ENCODE data around the gene FOXM1.

Gene FOXM1

DNA sequence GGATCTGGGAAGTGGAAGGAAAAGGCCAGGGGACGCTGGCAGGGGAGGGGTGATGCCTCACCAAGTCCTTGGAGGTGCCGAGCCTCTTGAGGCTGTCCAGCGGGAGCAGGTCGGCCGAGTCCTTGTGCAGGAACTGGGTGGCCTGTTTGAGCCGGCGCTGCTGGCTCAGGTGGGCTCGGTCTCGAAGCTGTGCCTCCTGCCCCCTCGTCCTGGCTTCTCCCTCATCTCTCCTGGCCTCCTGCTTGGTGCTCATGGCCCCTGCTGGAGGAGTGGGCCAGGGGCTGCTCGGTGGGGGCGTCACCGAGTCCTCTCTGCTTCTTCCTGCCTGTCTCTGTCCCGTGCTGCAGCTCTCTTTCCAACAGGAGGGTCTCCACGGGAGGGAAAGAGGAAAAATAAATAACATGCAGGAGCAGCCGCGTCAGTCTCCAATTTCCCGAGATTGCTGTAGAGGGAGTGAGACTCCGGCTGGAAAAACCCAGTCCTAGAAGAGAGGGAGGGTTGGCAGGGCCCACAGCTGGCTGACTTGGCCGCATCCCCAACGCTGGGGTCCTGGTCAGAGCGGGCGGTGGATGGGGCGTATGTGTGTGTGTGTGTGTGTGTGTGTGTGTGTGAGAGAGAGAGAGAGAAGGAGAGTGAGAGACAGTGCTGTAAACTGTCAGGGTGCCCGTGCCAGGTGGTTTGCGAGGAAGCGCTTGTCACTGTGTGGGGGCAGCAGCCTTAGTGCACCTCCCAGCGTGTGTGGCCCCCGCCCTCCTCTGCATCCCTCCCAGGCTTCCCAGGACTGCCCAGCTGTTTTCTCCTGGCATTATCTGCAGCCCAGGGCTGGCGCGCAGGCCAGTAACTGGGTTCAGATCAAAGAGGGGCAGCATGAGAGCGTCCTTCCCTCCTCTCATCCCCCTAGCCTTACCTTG, 42.1 kb downstream of the FOXM1 start, which contains the start of gene NRIP2:
Gene NRIP2 (minus strand): TSS at position 455 of the 911 bp plus-strand sequence. CDS start 52 bp downstream, at position 403.
- DNase-seq, result no peak

DNA sequence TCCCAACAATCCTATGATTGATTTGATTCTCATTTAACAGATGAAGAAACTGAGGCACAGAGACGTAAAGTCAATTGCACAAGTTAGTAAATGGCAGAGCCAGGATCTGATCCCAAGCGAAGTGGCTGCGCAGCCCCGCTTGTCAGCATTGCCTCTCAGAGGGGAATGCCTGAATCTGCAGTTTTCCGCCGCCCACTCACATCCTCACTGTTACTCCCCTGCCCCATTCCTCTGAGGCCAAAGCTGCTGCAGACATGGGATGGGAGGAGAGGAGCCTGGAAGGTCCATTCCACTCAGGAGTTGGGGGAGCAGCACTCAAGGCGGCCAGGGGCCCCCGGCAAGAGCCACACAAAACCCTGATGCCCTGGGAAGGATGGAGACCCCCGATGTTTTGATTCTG, 43.2 kb downstream of the FOXM1 start:
- DNase-seq, result no peak

DNA sequence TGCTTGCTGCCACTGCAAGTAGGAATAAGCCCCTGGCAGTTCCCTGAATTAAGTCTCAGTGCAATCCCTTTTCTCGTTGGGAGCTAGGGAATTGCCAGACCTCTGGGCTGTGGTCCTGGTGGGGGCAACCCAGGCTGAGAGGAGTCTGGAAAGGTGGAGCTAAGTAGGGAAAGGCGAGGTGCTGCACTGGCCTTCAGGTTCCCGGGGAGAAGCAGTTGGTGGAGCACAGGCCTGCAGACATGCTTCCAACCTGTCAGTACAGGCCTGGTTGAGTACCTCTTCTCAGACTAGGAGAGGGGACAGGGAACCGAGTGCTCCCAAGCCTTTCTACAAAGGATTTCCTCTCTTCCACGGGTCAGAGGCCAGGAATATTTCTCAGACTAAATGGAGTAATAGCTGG, 43.6 kb downstream of the FOXM1 start:
- DNase-seq, result no peak

DNA sequence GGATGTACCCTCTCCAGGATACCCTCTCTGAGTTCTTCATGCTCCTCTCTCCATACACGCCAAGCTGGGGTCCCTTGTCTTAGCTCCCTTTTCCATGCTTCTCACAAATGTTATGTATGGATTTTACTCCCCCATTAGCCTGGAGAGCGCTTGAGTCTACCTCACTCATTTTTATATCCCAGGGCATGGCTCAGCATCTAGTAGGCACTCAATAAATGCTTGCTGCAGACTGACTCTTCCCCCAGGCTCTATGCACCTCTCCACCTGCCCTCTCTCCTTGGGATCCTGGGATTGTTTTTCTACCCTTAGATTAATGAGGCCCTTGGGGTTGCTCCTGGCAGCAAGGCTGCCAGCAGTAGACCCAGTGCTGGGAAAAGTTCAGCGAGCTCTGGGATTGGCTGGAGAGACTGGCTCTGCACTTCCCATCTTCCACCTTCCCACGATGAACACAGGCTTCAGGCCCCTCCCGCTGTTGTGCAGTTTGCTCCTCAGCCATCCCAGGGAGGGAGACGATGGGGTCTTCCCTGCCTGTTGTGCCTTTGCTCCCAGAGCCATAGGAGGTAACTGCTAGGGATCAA, 44.3 kb downstream of the FOXM1 start:
- DNase-seq, result no peak

GRCh38 chr12:2829275-2829674, 47.7 kb downstream of the FOXM1 start:
- DNase-seq, result no peak

- no peak for DNase-seq
These were observed 50.1 kb downstream of the FOXM1 start for GRCh38 chr12:2826721-2827515.

DNA sequence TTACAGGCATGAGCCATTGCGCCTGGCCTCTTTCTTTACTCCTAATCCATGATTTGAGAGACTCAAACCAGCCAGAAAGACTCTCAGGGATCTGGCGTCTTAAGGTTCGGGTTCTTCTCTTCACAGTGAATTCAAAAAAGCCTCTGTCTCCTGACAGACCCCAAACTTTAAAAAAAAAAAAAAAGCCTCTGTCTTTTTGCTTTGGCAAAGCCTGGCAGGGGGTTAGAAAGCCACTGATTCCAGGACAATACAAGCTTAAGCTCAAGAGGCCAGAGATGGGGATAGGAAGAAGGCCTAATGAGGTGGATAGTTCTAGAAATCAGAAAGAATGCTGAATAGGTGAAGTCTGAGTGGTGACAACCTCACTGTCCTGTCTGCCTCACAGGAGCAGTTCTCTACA, 50.9 kb downstream of the FOXM1 start:
- DNase-seq, result no peak

DNA sequence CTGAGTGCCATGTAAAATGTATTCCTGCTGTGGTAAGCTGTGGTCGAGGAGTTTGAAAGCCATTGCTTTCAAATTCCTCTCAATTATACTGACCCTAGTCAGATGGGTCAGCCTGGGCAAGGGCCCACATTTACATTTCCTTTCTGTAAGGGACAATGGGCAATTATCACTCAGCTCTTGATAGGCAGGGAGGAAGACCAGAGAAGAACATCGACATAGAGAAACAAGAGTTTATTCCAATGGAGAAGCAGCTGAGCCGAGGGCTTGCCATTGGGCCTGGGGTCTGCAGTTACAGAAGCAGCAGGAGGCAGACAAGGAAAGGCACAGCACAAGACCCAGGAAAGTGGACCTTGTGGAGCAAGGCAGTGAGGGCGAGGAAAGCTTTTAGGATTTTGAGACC, 51.8 kb downstream of the FOXM1 start:
- no peak for DNase-seq

DNA sequence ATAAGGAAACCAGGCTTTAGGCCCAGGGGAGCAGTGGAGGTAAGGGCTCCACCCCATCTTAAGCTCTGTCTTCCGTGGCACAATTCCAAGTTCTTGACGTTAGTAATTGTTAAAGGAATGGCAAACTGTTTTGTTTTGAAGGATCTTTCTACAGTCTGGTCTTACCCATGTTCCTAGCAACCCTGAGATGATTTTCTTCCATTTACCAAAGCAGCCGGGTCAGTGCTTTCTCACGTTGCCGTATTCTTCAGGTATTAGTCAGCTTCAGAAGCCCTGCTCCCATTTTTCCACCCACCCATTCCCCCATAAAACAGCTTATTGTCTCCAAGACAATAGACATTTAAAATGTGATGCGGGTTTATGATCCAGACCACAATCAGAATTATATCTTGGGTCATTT, 52.4 kb downstream of the FOXM1 start:
- DNase-seq, result no peak

- no peak for DNase-seq
These were observed 53.5 kb downstream of the FOXM1 start for GRCh38 chr12:2823483-2823882.

DNA sequence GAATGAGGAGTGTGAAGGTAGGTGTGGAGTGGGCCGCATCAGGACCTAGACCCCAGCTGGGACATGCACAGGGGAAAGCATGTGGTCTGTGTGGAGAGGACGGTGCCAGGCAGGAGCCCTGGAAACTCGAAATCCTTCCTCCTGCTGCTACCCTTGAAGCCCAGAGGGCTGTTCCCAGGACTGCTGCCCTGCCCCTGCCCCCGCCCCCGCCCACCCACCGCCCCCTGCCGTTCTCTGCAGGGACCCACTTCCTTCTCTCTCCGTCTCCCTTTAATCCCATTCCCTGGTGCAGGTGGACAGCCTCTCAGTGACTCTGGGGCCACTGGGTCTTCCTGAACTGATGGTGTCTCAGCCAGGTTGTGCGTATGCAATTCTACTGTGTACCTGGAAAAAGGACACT, 56.5 kb downstream of the FOXM1 start:
- no peak for DNase-seq

GRCh38 chr12:2819810-2820209, 57.2 kb downstream of the FOXM1 start:
- DNase-seq, result no peak

- DNase-seq, result no peak
These were observed 63.5 kb downstream of the FOXM1 start for GRCh38 chr12:2813214-2814185.

DNA sequence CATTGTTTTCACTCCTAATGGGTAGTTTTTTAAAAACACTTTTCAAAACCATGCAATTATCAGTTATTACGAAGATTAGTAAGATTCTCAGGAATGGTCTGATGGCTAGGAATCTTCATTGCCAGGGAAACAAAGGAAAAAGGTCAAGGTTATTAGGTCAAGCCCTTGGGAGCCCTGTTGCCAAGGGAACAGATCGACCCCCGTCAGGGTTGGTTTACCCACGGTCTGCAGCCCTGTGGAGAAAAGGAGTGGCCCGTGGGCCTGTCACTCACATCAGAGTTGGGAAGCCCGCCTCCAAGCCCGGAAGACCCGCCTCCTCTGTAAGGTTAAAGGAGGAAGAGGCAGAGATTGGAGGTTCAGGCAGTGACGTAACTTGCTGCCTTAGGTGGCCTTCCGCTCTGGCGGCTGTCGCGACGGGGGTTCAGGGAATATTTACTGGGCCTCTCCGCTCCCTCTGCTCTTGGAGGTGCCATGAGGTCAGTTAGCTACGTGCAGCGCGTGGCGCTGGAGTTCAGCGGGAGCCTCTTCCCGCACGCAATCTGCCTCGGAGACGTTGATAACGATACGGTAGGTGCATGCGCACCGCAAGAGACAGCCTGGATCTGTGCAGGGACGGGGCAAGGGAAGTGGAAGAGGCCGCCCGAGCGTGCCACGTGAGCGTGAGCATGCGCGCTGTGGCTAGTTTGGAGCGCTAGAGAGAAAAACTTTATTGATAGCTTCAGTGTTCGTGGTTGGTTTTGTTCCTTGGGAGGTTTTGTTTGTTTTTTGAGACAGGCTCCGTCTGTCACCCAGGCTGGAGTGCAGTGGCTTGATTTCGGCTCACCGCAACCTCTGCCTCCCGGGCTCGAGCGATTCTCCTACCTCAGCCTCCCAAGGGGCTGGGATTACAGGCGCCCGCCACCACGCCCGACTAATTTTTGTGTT, 64.4 kb downstream of the FOXM1 start, which contains the start of gene ITFG2:
Gene ITFG2 (plus strand): TSS at position 379 of the 924 bp plus-strand sequence. CDS start 93 bp downstream, at position 472.
- peak; percentile 94 to 96 for DNase-seq

- no peak for DNase-seq
These were observed 65.2 kb downstream of the FOXM1 start for GRCh38 chr12:2811801-2812200.
